Upper lobe of left lung (tissue), 6 donors: ENCODE data around the gene ANKRD23. TPM values are rescaled to one million over a fixed set of nuclear protein-coding genes. Genes with fewer than 3 reads are reported as not detected.

Experiments used
- ATAC-seq, 2 donors: fragments of 200-7000 bp; cut with Tn5 transposase; one replicate each; pipeline ENCODE4 v1.9.1; 2022; ENCODE audit warnings: mild to moderate bottlenecking in 2 of 2, moderate library complexity in 2 of 2; ENCODE audit not compliant: low FRiP score in 2 of 2
- DNase-seq, 2 donors: peaks; one replicate each; pipeline ENCODE4 v3.0.0-alpha.2; 2019 to 2020
- H3K27ac ChIP-seq, 4 donors: fragments of 200-600 bp; sonication (generic); one replicate each; pipeline ENCODE4 v1.5.1; 2016 to 2019
- H3K27me3 ChIP-seq, 4 donors: fragments of 200-600 bp; sonication (generic); one replicate each; pipeline ENCODE4 v1.5.1; 2017 to 2019
- H3K36me3 ChIP-seq, 4 donors: fragments of 200-600 bp; sonication (generic); one replicate each; pipeline ENCODE4 v1.5.1; 2016 to 2019
- H3K4me1 ChIP-seq, 4 donors: fragments of 200-600 bp; sonication (generic); one replicate each; pipeline ENCODE4 v1.5.1; 2018 to 2019
- H3K4me3 ChIP-seq, 4 donors: fragments of 200-600 bp; sonication (generic); one replicate each; pipeline ENCODE4 v1.5.1; 2017 to 2019; ENCODE audit warnings: mild to moderate bottlenecking in 2 of 4, moderate library complexity in 1 of 4
- H3K9me3 ChIP-seq, 4 donors: fragments of 200-600 bp; sonication (generic); one replicate each; pipeline ENCODE4 v1.5.1; 2018 to 2019
- EP300 ChIP-seq, 4 donors: sonication (generic); formaldehyde crosslinking; IDR thresholded peaks; one replicate each; pipeline ENCODE4 v1.5.1; 2017; ENCODE audit warnings: antibody characterized with exemption in 4 of 4, control low read depth in 2 of 4
- POLR2A ChIP-seq, 4 donors: fragments of 450-650 bp; IDR thresholded peaks; one replicate each; pipeline ENCODE4 v1.5.1; 2016 to 2017; ENCODE audit warnings: antibody characterized with exemption in 4 of 4, mild to moderate bottlenecking in 2 of 4
- POLR2AphosphoS5 ChIP-seq, 2 donors: sonication (generic); formaldehyde crosslinking; IDR thresholded peaks; one replicate each; pipeline ENCODE4 v1.5.1; 2017; ENCODE audit warnings: antibody characterized with exemption in 2 of 2
- WGBS, 2 donors: methylation state at CpG; one replicate each; pipeline ENCODE4 v1.1.5; 2017 to 2018; 5-methylcytosine and 5-hydroxymethylcytosine counted together
- total RNA-seq, 6 donors: library from RNA; depleted of rRNA in 4 of 6; stranded (reverse); fragments of >200 nt in 4 of 6; gene quantifications; one replicate each; pipeline versions ENCODE4 v1.1.0 to v1.2.1, GENCODE V29; 2016 to 2021
- TF ChIP-seq, protein P1 (sequence below), 6 experiments: fragments of 450-650 bp in 4 of 6; fragments of 200-600 bp in 2 of 6; sonication (generic) in 2 of 6; IDR thresholded peaks; one replicate each; pipeline ENCODE4 v1.5.1; 2016 to 2019; ENCODE audit warnings: antibody characterized with exemption in 6 of 6
- donor health status: DM: no; HTN: no; CAD: no; lungs with moderate emphysema.
- donor health status: DM: no; HTN: yes; CAD: no; lungs with severe emphysema.

The ANKRD23 gene
- total RNA-seq, 6 donors from 2014 or later = 2.0 to 27.2 (median 2.8) TPM

DNA sequence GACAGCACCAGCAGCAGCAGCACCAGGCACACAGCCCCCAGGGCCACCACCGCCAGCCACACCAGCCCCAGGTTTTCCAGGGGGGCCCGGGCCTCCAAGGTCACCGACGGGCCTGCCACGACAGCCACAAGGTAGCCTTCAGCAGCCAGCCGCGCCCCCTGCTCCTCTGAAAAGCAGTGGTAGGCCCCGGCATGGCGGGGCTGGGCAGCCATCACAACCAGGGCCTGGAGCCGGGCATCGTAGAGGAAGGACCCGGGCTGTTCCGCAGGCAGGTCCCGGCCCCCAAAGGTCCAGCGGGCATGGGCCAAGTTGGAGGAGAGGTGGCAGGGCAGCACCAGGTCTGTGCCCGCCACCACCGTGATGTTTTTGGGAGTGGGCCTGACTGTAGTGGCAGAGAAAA is 17.3 kb upstream of the ANKRD23 start:
- DNase-seq (peak in 1 of 2 donors; percentile 79), ATAC-seq (no peak)
- 94 to 97% methylated on average over 5 to 16 of the region's 17 CpGs for WGBS, 2 donors
- Histone ChIP-seq H3K27ac (no peak overlapping the region), H3K36me3 (peaks cover 19 to 61% (median 53%) of the 10 kb centered on the region in 4 donors), H3K9me3 (no peaks in the 10 kb centered on the region), H3K4me1 (peaks cover 23 to 56% (median 33%) of the 10 kb centered on the region in 4 donors), H3K27me3 (no peaks in the 10 kb centered on the region), H3K4me3 (no peak overlapping the region)
- TF ChIP-seq EP300 (IDR thresholded peaks at IDR 0.05) = no peak
- no peak for TF ChIP-seq POLR2A (IDR thresholded peaks at IDR 0.05)
- TF ChIP-seq, protein P1, sequence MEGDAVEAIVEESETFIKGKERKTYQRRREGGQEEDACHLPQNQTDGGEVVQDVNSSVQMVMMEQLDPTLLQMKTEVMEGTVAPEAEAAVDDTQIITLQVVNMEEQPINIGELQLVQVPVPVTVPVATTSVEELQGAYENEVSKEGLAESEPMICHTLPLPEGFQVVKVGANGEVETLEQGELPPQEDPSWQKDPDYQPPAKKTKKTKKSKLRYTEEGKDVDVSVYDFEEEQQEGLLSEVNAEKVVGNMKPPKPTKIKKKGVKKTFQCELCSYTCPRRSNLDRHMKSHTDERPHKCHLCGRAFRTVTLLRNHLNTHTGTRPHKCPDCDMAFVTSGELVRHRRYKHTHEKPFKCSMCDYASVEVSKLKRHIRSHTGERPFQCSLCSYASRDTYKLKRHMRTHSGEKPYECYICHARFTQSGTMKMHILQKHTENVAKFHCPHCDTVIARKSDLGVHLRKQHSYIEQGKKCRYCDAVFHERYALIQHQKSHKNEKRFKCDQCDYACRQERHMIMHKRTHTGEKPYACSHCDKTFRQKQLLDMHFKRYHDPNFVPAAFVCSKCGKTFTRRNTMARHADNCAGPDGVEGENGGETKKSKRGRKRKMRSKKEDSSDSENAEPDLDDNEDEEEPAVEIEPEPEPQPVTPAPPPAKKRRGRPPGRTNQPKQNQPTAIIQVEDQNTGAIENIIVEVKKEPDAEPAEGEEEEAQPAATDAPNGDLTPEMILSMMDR (IDR thresholded peaks at IDR 0.05) = no peak
- TF ChIP-seq POLR2AphosphoS5 (IDR thresholded peaks at IDR 0.05) = no peak

DNA sequence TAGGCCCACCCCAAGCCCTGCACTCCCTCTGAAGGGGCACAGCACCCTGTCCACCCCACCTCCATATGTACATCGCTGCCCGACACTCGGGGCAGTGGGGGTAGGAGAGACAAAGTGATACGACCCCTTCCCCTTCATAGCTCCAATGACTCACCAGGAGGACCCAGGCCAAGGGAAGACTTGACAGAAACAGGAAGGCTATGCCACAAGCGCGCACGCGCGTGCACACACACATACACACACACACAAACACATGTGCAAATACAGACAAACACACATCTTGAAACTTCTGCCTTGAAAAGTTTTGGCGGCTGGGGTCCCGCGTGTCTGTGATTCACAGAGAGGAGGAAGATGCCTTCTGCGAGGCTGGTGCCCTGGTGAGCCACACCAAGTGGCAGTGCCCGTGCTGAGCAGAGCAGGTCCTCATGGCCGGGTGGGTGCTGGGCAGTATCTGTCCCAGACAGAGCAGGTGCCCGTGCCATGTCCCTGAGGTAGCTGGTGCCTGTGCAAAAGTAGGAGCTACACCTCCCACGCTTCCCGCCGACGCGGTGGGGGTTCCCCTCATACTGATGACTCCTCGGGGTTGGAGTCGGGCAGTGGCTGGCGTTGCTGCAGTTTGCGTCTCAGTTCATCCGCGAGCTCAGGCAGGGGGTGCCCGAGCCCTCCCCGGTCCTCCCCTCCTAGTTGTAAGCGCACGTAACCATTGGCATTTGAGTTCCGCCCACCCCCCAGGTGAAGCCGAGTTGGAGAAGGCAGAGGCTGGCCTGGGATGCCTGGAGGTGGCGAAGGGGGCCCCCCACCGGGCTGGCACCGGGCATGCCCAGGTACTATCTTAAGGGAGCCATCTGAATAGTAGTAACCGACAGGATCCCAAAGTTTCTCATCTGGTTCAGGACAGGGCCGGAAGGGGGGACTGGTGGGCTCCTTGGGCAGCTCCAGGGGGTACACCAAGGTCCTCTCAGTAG is 16.5 kb upstream of the ANKRD23 start:
- 67 to 79% methylated on average over 10 to 34 of the region's 38 CpGs for WGBS, 2 donors
- Histone ChIP-seq H3K9me3 (no peaks in the 10 kb centered on the region), H3K27ac (peak overlapping the region in 2 of 4 donors; percentile 36 to 86), H3K27me3 (no peaks in the 10 kb centered on the region), H3K4me1 (peaks cover 22 to 49% (median 28%) of the 10 kb centered on the region in 4 donors), H3K36me3 (peaks cover 17 to 54% (median 48%) of the 10 kb centered on the region in 4 donors), H3K4me3 (no peak overlapping the region)
- TF ChIP-seq, protein P1 (IDR thresholded peaks at IDR 0.05) = no peak
- TF ChIP-seq EP300 (IDR thresholded peaks at IDR 0.05) (no peak), POLR2A (IDR thresholded peaks at IDR 0.05) (no peak), POLR2AphosphoS5 (IDR thresholded peaks at IDR 0.05) (no peak)
- no peak for ATAC-seq
- peak in 1 of 2 donors; percentile 77 for DNase-seq

DNA sequence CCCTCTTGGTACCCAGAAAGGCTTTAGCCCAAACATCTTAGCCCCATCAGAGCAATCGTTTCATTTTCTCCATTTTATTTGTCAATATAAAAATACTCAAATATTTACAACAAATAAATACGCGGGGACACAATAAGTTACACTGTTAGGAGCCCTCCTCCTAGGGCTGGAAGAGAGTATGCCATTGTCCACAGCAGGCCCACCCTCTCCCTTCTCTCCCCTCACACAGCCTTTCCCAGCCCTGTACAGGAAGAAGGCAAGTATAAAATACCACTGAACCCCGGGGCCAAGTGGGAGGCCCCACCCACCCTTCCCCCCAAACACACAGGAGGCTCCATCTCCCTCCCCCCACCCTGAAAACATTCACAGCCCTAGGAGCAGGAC is 15.9 kb upstream of the ANKRD23 start:
- H3K27ac ChIP-seq = peak overlapping the region in 2 of 4 donors; percentile 36 to 86
- 47 to 49% methylated on average over 4 of the region's 4 CpGs for WGBS, 2 donors

DNA sequence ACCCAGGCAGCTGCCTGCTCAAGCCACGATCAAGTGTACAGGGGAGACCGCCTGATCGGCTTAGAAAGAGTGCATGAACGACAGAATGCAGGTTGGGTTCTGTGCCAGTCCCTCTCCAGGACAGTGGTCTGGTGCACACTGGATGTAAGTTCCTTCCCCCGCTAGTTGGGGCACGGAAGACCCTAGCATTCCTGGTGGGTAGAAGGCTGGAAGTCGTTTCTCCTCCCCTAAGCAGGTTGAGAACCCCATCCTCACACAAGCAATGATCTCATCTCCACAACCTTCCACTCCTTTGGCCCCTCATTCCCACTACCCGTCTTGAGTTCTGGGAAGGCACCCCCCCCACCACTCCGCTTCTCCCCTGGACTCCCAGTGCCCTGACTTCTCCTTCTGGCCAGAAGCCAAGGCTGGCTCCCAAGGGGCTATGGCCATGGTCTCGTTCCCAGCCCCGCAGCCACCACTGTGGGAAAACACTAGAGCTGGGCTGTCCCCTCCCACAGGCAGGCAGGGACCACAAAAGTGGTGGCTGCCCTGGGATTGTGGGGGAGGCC is 15.4 kb upstream of the ANKRD23 start:
- Histone ChIP-seq H3K4me1 (peaks cover 17 to 41% (median 26%) of the 10 kb centered on the region in 4 donors), H3K4me3 (peak overlapping the region in 3 of 4 donors; percentile 64 to 85 (median 75)), H3K27ac (peak overlapping the region; percentile 36 to 86 (median 58)), H3K36me3 (peaks cover 8 to 42% (median 37%) of the 10 kb centered on the region in 4 donors), H3K27me3 (no peaks in the 10 kb centered on the region), H3K9me3 (no peaks in the 10 kb centered on the region)
- no peak for ATAC-seq
- 64 to 68% methylated on average over 11 of the region's 11 CpGs for WGBS, 2 donors
- DNase-seq = no peak
- no peak for TF ChIP-seq EP300 (IDR thresholded peaks at IDR 0.05)
- no peak for TF ChIP-seq POLR2AphosphoS5 (IDR thresholded peaks at IDR 0.05)
- TF ChIP-seq POLR2A (IDR thresholded peaks at IDR 0.05) = no peak
- TF ChIP-seq, protein P1 (IDR thresholded peaks at IDR 0.05) = no peak

More for the DNA sequence above, 15.9 kb upstream of the ANKRD23 start:
- H3K27me3 ChIP-seq = no peaks in the 10 kb centered on the region
- H3K4me1 ChIP-seq = peaks cover 21 to 46% (median 28%) of the 10 kb centered on the region in 4 donors
- TF ChIP-seq POLR2AphosphoS5 (IDR thresholded peaks at IDR 0.05) = no peak
- no peak for TF ChIP-seq POLR2A (IDR thresholded peaks at IDR 0.05)
- TF ChIP-seq, protein P1 (IDR thresholded peaks at IDR 0.05) = no peak
- no peak for TF ChIP-seq EP300 (IDR thresholded peaks at IDR 0.05)
- H3K4me3 ChIP-seq = no peak overlapping the region
- no peak for ATAC-seq
- no peaks in the 10 kb centered on the region for H3K9me3 ChIP-seq
- H3K36me3 ChIP-seq = peaks cover 11 to 47% (median 41%) of the 10 kb centered on the region in 4 donors
- no peak for DNase-seq
